Cardiac fibroblast (primary cell): ENCODE results near the gene RFLNA.

ENCODE experiments used
- DNase-seq, 2 donors: peaks; one replicate each; pipeline versions ENCODE4 v3.0.0 to v3.0.0-alpha.2; 2010; ENCODE audit warnings: low read depth in 2 of 2
- H3K4me3 ChIP-seq, 2 donors: replicated peaks in 1 of 2; 1 replicate in 1 of 2; 2 replicates in 1 of 2; pipeline ENCODE4 v1.5.1; 2011; ENCODE audit warnings: low read depth in 2 of 2, low read length in 2 of 2, mild to moderate bottlenecking in 2 of 2, moderate library complexity in 1 of 2
- CTCF ChIP-seq: IDR thresholded peaks from one replicate; pipeline ENCODE4 v1.5.1; 2011; ENCODE audit warnings: low read depth, mild to moderate bottlenecking, low read length, inconsistent platforms

Gene RFLNA

GRCh38 chr12:124259154-124260066 lies 35.5 kb upstream of the RFLNA start:
- peak; percentile 41 to 59 for DNase-seq
- no peak overlapping the region for H3K4me3 ChIP-seq
- no peak for TF ChIP-seq CTCF

GRCh38 chr12:124261885-124262284 lies 33.0 kb upstream of the RFLNA start:
- H3K4me3 ChIP-seq = no peak overlapping the region
- no peak for DNase-seq
- no peak for TF ChIP-seq CTCF

- TF ChIP-seq CTCF = no peak
- DNase-seq = no peak
- H3K4me3 ChIP-seq = no peak overlapping the region
Measured at GRCh38 chr12:124264089-124264795, 30.7 kb upstream of the RFLNA start.

- no peak for DNase-seq
- TF ChIP-seq CTCF = no peak
- no peak overlapping the region for H3K4me3 ChIP-seq
Measured at GRCh38 chr12:124264879-124265278, 30.0 kb upstream of the RFLNA start.

GRCh38 chr12:124267205-124267778 lies 27.6 kb upstream of the RFLNA start:
- no peak for TF ChIP-seq CTCF
- H3K4me3 ChIP-seq = no peak overlapping the region
- DNase-seq = no peak

- no peak overlapping the region for H3K4me3 ChIP-seq
- TF ChIP-seq CTCF = no peak
Measured at GRCh38 chr12:124270671-124271070, 24.2 kb upstream of the RFLNA start.

More at GRCh38 chr12:124270671-124271070, 24.2 kb upstream of the RFLNA start:
- no peak for DNase-seq
